ENCODE measurements around the gene CUL2.
"Not testable (repeated sequence)": the region's sequence is repeated elsewhere in the genome, so short reads cannot be mapped to it uniquely, and the experiment has no call there.

CUL2 gene

GRCh38 chr10:34974364-34975065, 115.6 kb downstream of the CUL2 start:
- DNase-seq = not testable (repeated sequence)

- DNase-seq = not testable (repeated sequence)
Measured at GRCh38 chr10:34973757-34974156, 116.4 kb downstream of the CUL2 start.

GRCh38 chr10:34973121-34973520, 117.0 kb downstream of the CUL2 start:
- DNase-seq = not testable (repeated sequence)

GRCh38 chr10:34972591-34972990, 117.5 kb downstream of the CUL2 start:
- DNase-seq = not testable (repeated sequence)

GRCh38 chr10:34971606-34972334, 118.4 kb downstream of the CUL2 start:
- not testable (repeated sequence) for DNase-seq

GRCh38 chr10:34969171-34969570, 121.0 kb downstream of the CUL2 start:
- no peak for DNase-seq

- no peak for DNase-seq
Measured at GRCh38 chr10:34967335-34967880, 122.7 kb downstream of the CUL2 start.

GRCh38 chr10:34966451-34966850, 123.7 kb downstream of the CUL2 start:
- no peak for DNase-seq

GRCh38 chr10:34966040-34966439, 124.1 kb downstream of the CUL2 start:
- DNase-seq = no peak

- DNase-seq = no peak
Measured at GRCh38 chr10:34964166-34964800, 125.9 kb downstream of the CUL2 start.

- DNase-seq = no peak
Measured at GRCh38 chr10:34962866-34963265, 127.3 kb downstream of the CUL2 start.

GRCh38 chr10:34960983-34961382, 129.2 kb downstream of the CUL2 start:
- DNase-seq = no peak

- no peak for DNase-seq
Measured at GRCh38 chr10:34959786-34960185, 130.4 kb downstream of the CUL2 start.

GRCh38 chr10:34959321-34959720, 130.8 kb downstream of the CUL2 start:
- no peak for DNase-seq
